HL-60 (cell line): ENCODE results near the gene WFDC12.

ENCODE experiments used
- CTCF ChIP-seq: IDR thresholded peaks from one replicate; pipeline ENCODE4 v1.5.1; 2011; ENCODE audit warnings: low read length, control low read depth, inconsistent platforms; ENCODE audit not compliant: insufficient read depth
- GABPA ChIP-seq: IDR thresholded peaks from 2 replicates; pipeline ENCODE4 v1.6.1; 2012; ENCODE audit warnings: low read depth
- POLR2AphosphoS5 ChIP-seq: IDR thresholded peaks from 2 replicates; pipeline ENCODE4 v1.6.1; 2012; ENCODE audit warnings: low read depth
- SPI1 ChIP-seq: IDR thresholded peaks from 2 replicates; pipeline ENCODE4 v1.6.1; 2012; ENCODE audit warnings: low read depth, mild to moderate bottlenecking, borderline replicate concordance
- TF ChIP-seq, protein P1 (sequence below): IDR thresholded peaks from 2 replicates; pipeline ENCODE4 v1.6.1; 2012; ENCODE audit warnings: low read depth; ENCODE audit not compliant: insufficient replicate concordance

GRCh38 chr20:45085867-45086266, 38.4 kb downstream of the WFDC12 start:
- TF ChIP-seq CTCF: no peak
- TF ChIP-seq SPI1: no peak
- no peak for TF ChIP-seq POLR2AphosphoS5
- TF ChIP-seq, protein P1, sequence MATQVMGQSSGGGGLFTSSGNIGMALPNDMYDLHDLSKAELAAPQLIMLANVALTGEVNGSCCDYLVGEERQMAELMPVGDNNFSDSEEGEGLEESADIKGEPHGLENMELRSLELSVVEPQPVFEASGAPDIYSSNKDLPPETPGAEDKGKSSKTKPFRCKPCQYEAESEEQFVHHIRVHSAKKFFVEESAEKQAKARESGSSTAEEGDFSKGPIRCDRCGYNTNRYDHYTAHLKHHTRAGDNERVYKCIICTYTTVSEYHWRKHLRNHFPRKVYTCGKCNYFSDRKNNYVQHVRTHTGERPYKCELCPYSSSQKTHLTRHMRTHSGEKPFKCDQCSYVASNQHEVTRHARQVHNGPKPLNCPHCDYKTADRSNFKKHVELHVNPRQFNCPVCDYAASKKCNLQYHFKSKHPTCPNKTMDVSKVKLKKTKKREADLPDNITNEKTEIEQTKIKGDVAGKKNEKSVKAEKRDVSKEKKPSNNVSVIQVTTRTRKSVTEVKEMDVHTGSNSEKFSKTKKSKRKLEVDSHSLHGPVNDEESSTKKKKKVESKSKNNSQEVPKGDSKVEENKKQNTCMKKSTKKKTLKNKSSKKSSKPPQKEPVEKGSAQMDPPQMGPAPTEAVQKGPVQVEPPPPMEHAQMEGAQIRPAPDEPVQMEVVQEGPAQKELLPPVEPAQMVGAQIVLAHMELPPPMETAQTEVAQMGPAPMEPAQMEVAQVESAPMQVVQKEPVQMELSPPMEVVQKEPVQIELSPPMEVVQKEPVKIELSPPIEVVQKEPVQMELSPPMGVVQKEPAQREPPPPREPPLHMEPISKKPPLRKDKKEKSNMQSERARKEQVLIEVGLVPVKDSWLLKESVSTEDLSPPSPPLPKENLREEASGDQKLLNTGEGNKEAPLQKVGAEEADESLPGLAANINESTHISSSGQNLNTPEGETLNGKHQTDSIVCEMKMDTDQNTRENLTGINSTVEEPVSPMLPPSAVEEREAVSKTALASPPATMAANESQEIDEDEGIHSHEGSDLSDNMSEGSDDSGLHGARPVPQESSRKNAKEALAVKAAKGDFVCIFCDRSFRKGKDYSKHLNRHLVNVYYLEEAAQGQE: no peak
- TF ChIP-seq GABPA: no peak
